Neural progenitor cell (in vitro differentiated cells): ENCODE measurements around the gene PEMT.

Source experiments
- CTCF ChIP-seq: fragments of 200-600 bp; sonication (generic); IDR thresholded peaks from 2 replicates; pipeline ENCODE4 v1.5.1; 2017; ENCODE audit warnings: antibody characterized with exemption, mild to moderate bottlenecking
- EZH2 ChIP-seq: fragments of 200-600 bp; sonication (generic); IDR thresholded peaks from 2 replicates; pipeline ENCODE4 v1.6.1; 2017; ENCODE audit warnings: antibody characterized with exemption, mild to moderate bottlenecking, moderate library complexity

GRCh38 chr17:17562146-17562511 lies 29.4 kb downstream of the PEMT start:
- TF ChIP-seq CTCF: no peak
- TF ChIP-seq EZH2: no peak
